NCI-H1048 (cell line): ENCODE measurements around the gene ERG28.
"Not testable (repeated sequence)": the region's sequence is repeated elsewhere in the genome, so short reads cannot be mapped to it uniquely, and the experiment has no call there.

Source experiments
- DNase-seq: peaks from one replicate; lab custom pipeline; 2025; lab: John Stamatoyannopoulos, UW

Gene ERG28

DNA sequence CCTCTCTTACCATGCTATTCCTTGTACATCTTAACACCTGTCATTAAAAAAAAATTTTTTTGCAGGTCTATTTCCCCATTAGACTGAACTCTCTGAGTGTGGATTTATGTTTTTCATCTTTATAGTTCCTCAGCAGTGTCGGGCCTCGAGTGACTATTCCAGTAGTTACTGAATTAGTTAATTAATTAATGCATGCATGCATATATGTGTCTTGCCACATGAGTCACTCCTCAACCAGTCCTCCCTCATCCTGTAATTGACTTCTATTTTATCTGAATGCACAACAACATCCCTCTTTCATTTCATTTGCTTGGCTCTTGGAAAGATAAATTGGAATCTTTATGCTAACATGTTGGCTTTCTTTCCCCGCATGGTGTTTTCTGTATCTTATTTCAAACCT, 35.6 kb downstream of the ERG28 start:
- DNase-seq, result no peak

DNA sequence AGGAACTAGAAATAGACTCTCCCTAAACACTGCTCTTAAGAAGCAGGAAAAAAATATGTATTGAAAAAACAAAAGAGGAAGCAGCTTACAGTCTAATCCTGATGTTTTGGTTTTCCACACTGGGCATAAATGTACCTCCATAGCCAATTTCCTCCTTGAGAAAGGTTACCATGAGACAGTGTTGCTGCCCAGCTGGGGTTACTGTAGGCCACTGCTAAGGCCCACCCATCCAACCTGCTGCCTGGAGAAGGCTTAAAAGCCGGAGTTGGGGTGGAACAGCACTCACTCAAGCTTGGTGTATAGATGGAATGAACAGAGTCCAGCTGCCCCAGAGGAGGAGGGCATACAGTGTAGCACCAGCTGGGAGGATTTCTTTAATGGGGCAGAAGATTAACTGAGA, 41.1 kb downstream of the ERG28 start:
- no peak for DNase-seq

DNA sequence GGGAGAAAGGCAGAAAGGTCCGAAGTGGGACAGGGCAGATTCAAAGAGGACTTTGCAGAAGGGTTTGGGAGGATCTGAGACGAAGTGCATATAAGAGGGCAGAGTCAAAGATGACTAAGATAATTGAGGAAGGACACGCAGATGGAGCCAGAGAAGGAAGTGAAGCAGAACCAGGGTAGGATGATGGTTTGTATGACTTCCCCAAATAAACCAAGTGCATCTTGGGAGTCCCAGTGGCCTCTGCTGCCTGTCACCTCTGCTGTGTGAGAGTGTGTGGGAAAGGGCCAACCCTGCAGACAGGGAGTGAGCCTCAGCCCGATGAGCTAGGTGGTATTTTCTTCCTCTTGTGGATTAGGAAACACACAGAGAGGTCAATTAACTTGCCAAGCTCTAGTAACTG, 45.5 kb downstream of the ERG28 start:
- no peak for DNase-seq

DNA sequence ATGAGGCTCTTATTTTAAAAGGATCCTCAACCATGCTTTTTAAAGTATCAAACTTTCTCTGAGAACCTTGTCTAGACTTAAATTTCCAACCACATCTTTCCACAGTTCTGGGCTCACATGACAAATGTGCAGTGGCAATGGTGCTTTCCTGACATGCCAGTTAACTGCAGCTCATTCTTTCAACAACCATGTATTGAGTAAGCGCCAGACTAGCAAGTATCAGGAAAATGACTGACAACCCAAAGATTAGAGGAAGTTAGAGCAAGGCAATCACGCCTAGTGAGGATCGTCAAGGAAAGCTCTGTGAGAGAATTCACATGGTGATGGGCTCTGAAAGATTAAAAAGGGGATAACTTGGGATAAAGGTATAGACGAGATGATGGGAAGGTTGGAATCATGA, 46.5 kb downstream of the ERG28 start:
- no peak for DNase-seq

DNA sequence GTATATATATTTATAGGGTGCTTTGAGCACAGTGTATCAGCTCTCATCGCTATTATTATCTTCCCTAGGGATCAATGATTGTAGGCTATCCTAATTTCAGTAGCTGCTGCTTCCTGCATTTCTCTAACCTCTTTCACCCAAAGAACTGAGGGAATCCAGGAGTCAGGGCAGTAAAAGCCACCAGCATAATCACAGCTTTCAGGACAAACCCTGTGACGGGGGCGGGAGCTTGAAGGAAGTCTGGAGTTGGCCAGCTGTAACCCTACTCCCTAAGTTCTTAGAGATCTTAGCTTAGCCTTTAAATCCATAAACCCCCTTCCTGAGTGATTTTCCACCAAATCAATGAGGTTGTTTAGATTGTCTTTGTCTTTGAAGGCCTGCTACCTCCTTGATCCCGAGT, 48.5 kb downstream of the ERG28 start:
- DNase-seq, result no peak

DNA sequence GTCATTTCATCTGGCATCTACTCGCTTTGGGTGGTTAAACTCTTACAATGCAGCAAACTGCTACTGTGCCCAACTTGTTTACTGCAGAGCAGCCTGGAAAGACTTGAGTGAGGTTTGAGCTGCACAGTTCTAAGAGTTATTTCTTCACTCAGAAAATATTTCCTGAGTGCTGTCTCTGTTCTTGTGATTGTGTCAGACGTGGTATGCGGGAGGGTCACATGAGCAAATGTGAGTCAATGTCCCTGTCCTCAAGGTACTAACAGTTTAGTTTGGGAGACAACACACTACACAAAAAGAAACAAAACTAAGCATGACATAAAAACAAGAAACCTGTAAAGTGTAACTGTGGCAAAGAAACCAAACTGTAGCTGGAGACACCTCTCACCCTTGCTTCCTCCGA, 49.8 kb downstream of the ERG28 start:
- no peak for DNase-seq

DNA sequence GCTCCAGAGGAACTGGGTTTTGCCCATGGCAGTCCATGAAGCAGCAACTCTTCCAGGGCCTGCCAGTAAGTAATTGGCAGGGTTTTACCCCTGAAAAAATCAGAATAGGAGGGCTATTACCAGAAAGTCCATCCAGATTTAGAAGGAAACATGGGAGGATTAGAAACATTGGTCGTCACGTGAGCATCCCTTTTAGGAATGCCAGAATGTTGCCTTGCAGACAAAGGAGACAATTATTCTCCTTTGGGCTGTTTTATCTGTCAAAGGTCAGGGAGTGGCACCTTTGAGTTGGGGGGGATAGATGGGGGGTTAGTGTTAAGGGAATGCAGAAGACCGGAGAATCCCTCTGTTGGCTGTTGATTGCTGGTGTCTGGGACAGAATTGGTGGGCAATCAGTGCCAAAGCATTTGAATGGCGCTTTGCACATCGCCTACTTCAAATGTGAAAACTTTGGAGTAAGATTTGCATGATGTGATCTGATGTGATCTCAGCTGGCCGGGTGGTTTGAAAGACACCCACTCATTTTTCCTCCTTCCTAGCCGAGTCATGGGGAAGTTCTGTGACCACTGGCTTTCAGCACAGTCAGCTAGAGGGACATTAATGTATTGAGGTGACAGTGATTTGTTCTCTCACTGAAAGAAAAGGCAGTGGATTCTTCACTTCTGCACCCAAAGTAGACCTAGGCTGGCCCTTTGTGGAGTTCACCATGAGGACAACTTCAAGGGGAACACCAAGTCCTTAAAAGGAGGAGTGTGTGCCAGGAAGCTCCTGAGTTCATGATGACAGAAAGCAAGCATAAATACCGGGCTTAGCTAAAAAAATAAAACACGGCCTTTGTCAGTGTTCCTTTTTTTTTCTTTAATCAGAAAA, 50.8 kb downstream of the ERG28 start:
- DNase-seq, result no peak

DNA sequence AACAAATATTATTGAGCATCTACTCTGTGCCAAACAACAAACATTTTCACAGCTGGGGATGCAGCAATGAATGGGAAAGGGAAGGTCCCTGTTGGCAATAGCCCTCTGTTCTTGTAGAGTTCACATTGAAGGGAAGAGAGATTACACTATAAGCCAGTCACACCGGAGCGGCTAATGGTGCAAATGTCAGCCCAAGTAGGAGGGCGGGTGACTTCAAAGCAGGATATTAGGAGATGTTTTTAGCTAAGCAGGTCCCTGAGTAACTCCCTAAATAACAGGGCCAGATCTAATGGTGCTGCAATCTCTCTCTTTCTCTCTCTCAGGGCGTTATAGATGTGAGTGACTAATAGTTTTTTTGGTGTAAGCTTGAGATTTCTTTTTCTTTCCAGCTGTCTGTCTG, 51.6 kb downstream of the ERG28 start:
- DNase-seq, result no peak

DNA sequence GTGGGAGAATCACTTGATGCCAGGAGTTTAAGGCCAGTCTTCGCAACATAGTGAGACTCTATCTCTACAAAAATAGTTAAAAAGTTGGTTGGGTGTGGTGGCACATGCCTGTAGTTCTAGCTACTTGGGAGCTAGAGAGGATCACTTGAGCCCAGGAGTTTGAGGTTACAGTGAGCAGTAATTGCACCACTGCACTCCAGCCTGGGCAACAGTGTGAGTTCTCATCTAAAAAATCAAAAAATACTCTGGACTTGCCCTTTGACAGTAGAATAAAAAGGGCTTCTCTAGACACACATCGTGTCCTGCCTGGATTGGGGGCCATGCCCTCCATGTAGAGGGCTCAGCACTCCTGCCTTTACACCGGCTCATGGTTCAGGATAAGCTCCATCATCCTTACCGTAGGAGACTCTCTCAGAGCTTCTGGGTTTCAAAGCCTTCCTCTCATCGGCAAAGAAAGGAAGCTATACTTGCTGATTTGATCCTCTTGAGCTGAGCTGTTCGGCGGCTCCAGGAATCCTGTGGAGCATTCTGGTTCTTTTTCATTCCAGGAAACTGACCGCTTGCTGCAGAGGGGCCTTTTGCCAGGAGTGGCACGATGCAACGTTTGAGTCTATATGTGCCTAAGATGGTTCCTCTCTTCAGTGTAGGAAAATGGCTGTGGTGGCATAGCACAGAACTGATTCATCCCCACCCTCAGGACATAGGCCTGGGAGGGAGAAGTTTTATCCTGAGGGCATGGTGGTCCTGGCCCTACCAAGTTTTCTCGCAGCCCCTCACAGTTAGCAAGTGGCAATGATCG, 52.6 kb downstream of the ERG28 start:
- no peak for DNase-seq

DNA sequence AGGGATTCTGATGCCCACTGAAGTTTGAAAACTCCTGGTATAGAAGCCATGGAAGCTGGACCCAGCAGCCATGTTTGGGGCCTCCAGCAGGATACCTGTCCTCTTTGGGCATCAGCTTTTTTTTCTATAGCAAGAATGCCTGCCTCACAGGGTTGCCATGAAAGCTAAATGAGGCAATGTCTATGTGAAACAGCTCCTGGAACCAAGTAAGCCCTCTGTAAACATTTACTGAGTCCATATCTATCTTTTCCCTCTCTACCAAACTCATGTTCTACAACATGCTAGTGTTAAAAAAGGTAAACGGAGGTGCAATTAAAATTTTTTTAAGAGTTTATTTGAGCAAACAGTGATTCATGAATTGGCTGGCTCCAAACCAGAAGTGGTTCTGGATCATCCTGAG, 53.6 kb downstream of the ERG28 start:
- DNase-seq, result no peak

DNA sequence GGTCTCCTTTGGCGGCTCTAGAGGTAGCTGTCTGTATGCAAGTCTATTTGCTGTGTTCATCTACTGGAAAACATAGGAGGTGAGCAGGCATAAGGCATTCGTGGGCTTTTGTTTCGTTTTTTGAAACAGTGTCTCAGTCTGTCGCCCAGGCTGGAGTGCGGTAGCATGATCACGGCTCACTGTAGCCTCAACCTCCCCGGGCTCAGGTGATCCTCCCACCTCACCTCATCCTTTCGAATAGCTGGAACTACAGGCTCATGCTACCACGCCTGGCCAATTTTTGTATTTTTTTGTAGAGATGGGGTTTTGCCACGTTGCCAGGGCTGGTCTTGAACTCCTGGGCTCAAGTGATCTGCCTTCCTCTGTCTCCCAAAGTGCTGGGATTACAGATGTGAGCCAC, 54.8 kb downstream of the ERG28 start:
- DNase-seq, result no peak

DNA sequence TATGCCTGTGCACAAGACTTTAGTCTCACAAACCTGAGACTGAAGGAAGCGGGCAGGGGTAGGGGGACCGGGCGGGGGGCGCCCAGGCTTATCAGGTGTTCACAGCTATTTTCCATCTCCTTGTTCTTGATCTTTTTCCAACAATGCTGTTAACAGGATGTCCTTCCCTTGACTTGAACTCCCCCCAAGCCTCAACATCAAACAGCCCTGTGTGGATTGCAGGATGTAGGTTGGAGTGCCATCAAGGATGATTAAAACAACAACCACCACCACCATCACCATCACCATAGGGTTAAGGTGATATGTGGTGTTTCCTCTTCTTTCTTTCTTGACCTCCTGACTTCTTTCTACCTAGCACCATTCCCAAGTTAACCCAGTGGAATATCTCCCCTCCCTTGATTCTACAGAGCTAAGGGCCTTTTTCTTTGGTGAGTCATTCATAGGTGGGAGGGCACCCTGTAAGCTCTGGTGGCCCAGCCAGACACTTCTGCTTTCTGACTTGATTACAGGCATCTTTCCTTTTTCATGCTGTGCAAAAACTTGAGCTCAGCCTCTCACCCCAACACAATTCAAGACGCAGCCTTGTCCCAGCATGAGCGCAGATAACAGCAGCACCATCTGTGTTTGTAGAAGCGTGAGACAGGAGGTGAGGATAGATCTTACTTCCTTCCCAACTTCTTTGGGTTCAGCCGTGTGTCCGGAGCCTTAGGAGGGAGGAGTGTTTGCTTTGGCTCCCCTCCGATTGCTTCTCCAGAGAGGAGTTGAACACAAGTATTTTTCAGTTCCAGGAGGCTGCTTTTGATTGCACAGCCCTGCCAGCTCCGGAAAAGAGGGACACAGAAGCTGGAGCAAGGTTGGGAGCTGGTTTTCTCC, 55.5 kb downstream of the ERG28 start:
- DNase-seq, result no peak

DNA sequence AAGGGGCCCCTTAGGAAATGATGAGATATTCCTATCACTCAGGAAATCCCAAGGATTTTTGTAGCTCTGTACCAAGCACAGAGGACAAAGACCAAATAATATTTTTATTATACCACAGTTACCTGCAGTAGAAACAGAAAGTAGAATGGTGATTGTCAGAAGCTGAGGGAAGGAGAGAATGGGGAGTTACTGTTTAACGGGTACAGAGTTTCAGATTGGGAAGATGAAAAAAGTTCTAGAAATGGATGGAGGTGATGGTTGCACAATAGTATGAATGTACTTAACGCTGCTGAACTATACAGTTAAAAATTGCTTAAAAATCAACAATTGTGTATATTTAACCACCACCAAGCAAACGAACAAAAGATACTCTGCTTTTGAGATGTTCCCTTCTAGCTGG, 58.2 kb downstream of the ERG28 start:
- no peak for DNase-seq

DNA sequence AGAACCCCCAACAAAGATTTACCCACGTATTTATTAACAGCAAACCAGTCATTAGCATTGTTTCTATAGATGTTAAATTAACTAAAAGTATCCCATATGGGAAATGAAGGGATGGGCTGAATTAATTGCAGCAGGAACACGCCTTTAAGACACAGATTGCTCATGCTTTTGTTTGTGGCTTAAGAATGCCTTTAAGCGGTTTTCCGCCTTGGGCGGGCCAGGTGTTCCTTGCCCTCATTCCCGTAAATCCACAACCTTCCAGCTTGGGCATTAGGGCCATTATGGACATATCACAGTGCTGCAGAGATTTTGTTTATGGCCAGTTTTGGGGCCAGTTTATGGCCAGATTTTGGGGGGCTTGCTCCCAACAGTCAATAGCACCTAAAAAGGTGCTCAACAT, 59.6 kb downstream of the ERG28 start:
- DNase-seq, result not testable (repeated sequence)

DNA sequence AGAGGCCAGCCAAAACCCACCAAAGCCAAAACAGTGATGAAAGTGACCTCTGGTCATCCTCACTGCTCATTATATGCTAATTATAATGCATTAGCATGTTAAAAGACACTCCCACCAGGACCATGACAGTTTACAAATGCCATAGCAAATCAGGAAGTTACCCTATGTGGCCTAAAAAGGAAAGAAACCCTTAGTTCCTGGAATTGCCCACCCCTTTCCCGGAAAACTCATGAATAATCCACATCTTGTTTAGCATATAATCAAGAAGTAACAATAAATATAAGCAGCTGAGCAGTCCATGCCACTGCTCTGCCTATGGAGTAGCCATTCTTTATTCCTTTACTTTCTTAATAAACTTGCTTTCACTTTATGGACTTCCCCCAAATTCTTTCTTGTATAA, 60.6 kb downstream of the ERG28 start:
- not testable (repeated sequence) for DNase-seq
